Stomach (tissue), 9 donors: ENCODE results near the gene ABLIM2. TPM values are rescaled to one million over a fixed set of nuclear protein-coding genes. Genes with fewer than 3 reads are reported as not detected.

Experiments used
- DNase-seq, 2 donors: peaks; one replicate each; pipeline versions ENCODE4 v3.0.0 to v3.0.0-alpha.2; 2013 to 2019
- H3K27ac ChIP-seq, 5 donors: fragments of 200-600 bp in 4 of 5; sonication (generic) in 4 of 5; one replicate each; pipeline ENCODE4 v1.5.1; 2013 to 2019; ENCODE audit warnings: mild to moderate bottlenecking in 1 of 5, moderate library complexity in 1 of 5
- H3K27me3 ChIP-seq, 3 donors: fragments of 200-600 bp; sonication (generic); one replicate each; pipeline ENCODE4 v1.5.1; 2017 to 2019; ENCODE audit warnings: mixed run types in 1 of 3
- H3K36me3 ChIP-seq, 4 donors: fragments of 200-600 bp; sonication (generic); 1 replicate in 3 of 4; 2 replicates in 1 of 4; pipeline ENCODE4 v1.5.1; 2016 to 2019
- H3K4me1 ChIP-seq, 4 donors: fragments of 200-600 bp; sonication (generic); one replicate each; pipeline ENCODE4 v1.5.1; 2016 to 2019
- H3K4me3 ChIP-seq, 4 donors: fragments of 200-600 bp; sonication (generic) in 3 of 4; one replicate each; pipeline ENCODE4 v1.5.1; 2016 to 2019; ENCODE audit warnings: mild to moderate bottlenecking in 1 of 4
- H3K9me3 ChIP-seq, 4 donors: fragments of 200-600 bp; sonication (generic); one replicate each; pipeline ENCODE4 v1.5.1; 2016 to 2019
- CTCF ChIP-seq, 7 experiments: fragments of 450-650 bp in 4 of 7; fragments of 200-600 bp in 3 of 7; sonication (generic) in 3 of 7; IDR thresholded peaks; one replicate each; pipeline ENCODE4 v1.5.1; 2016 to 2019; ENCODE audit warnings: antibody characterized with exemption in 7 of 7, control low read depth in 2 of 7, mild to moderate bottlenecking in 1 of 7
- EP300 ChIP-seq: sonication (generic); formaldehyde crosslinking; IDR thresholded peaks from one replicate; pipeline ENCODE4 v1.6.1; 2017; ENCODE audit warnings: antibody characterized with exemption
- POLR2A ChIP-seq, 4 donors: fragments of 450-650 bp; IDR thresholded peaks; one replicate each; pipeline ENCODE4 v1.6.1; 2016; ENCODE audit warnings: antibody characterized with exemption in 4 of 4, control low read depth in 2 of 4, mild to moderate bottlenecking in 1 of 4, moderate library complexity in 1 of 4
- POLR2AphosphoS5 ChIP-seq, 3 donors: sonication (generic); formaldehyde crosslinking; IDR thresholded peaks; one replicate each; pipeline ENCODE4 v1.6.1; 2016; ENCODE audit warnings: antibody characterized with exemption in 3 of 3
- WGBS, 5 donors: extraction: QIAGEN DNeasy Blood & Tissue Kit in 3 of 5; methylation state at CpG; one replicate each; pipeline versions ENCODE4 v1.1.5 to v1.1.7; 2013 to 2018; 5-methylcytosine and 5-hydroxymethylcytosine counted together
- intact Hi-C: fragments of 100-400 bp; cut with DNase I; formaldehyde crosslinking; loops from one replicate; pipeline ENCODE4 v1.15.1; 2023; ENCODE audit warnings: low total_unique reads
- polyA plus RNA-seq, 3 donors: library from polyadenylated mRNA; stranded (reverse); fragments of 200-250 nt; gene quantifications; one replicate each; pipeline ENCODE4 v1.2.3, GENCODE V29; 2013
- total RNA-seq, 5 donors: library from RNA; depleted of rRNA; stranded (reverse); fragments of >200 nt; gene quantifications; one replicate each; pipeline versions ENCODE4 v1.1.0 to v1.2.3, GENCODE V29; 2014 to 2016
- donor health status: healthy with polysubstance abuse.
- donor health status: Bipolar disorder and iron deficiency.
- donor health status: healthy.

ABLIM2 gene
- total and polyA plus RNA-seq, 8 donors: 2.3 to 28.0 (median 5.5) TPM

- TF ChIP-seq POLR2A (IDR thresholded peaks at IDR 0.05): no peak
- DNase-seq: no peak
- no peaks in the 10 kb centered on the region for H3K9me3 ChIP-seq
- peaks cover 0 to 17% (median 8%) of the 10 kb centered on the region in 4 donors for H3K4me1 ChIP-seq
- 49 to 83% (median 81%) methylated on average over 2 to 7 of the region's 7 CpGs for WGBS, 5 donors
- H3K27me3 ChIP-seq: peaks cover 0 to 12% (median under 1%) of the 10 kb centered on the region in 3 donors
- H3K4me3 ChIP-seq: no peak overlapping the region
- intact Hi-C loops: no loop called here
- H3K36me3 ChIP-seq: no peaks in the 10 kb centered on the region
- H3K27ac ChIP-seq: no peak overlapping the region
Observed at GRCh38 chr4:8149664-8150063, 8.9 kb downstream of the ABLIM2 start.

- TF ChIP-seq POLR2A (IDR thresholded peaks at IDR 0.05) (no peak), POLR2AphosphoS5 (IDR thresholded peaks at IDR 0.05) (no peak), CTCF (IDR thresholded peaks at IDR 0.05) (no peak), EP300 (no peak)
- H3K27ac ChIP-seq: no peak overlapping the region
- intact Hi-C loops: no loop called here
- DNase-seq: no peak
- peaks cover 0 to 24% (median 11%) of the 10 kb centered on the region in 4 donors for H3K4me1 ChIP-seq
- 84 to 92% (median 91%) methylated on average over 13 to 14 of the region's 14 CpGs for WGBS, 5 donors
- no peak overlapping the region for H3K4me3 ChIP-seq
- no peaks in the 10 kb centered on the region for H3K9me3 ChIP-seq
- H3K27me3 ChIP-seq: peaks cover 0 to 19% (median 8%) of the 10 kb centered on the region in 3 donors
- no peaks in the 10 kb centered on the region for H3K36me3 ChIP-seq
Observed at GRCh38 chr4:8148785-8149435, 9.7 kb downstream of the ABLIM2 start.

GRCh38 chr4:8148159-8148558 is 10.5 kb downstream of the ABLIM2 start:
- no peaks in the 10 kb centered on the region for H3K9me3 ChIP-seq
- intact Hi-C loops: no loop called here
- H3K4me3 ChIP-seq: no peak overlapping the region
- DNase-seq: no peak
- H3K36me3 ChIP-seq: no peaks in the 10 kb centered on the region
- TF ChIP-seq CTCF (IDR thresholded peaks at IDR 0.05) (no peak), EP300 (no peak), POLR2AphosphoS5 (IDR thresholded peaks at IDR 0.05) (no peak), POLR2A (IDR thresholded peaks at IDR 0.05) (no peak)
- peaks cover 0 to 32% (median 13%) of the 10 kb centered on the region in 4 donors for H3K4me1 ChIP-seq
- 89 to 96% (median 92%) methylated on average over 10 to 13 of the region's 13 CpGs for WGBS, 5 donors
- H3K27ac ChIP-seq: no peak overlapping the region
- peaks cover 0 to 27% (median 9%) of the 10 kb centered on the region in 3 donors for H3K27me3 ChIP-seq

GRCh38 chr4:8147231-8147970 is 11.2 kb downstream of the ABLIM2 start:
- DNase-seq: no peak
- Histone ChIP-seq H3K36me3 (no peaks in the 10 kb centered on the region), H3K4me3 (no peak overlapping the region), H3K27ac (no peak overlapping the region), H3K4me1 (peaks cover 0 to 34% (median 14%) of the 10 kb centered on the region in 4 donors), H3K27me3 (peaks cover 0 to 28% (median 9%) of the 10 kb centered on the region in 3 donors), H3K9me3 (no peaks in the 10 kb centered on the region)
- intact Hi-C loops: no loop called here
- WGBS, 5 donors: 63 to 72% (median 66%) methylated on average over 17 to 19 of the region's 19 CpGs
- no peak for TF ChIP-seq CTCF (IDR thresholded peaks at IDR 0.05)
- no peak for TF ChIP-seq POLR2A (IDR thresholded peaks at IDR 0.05)
- TF ChIP-seq POLR2AphosphoS5 (IDR thresholded peaks at IDR 0.05): no peak
- TF ChIP-seq EP300: no peak
